Panc1 (cell line): ENCODE data around the gene NACA2. TPM values are rescaled to one million over a fixed set of nuclear protein-coding genes. Genes with fewer than 3 reads are reported as not detected.
A peak's percentile ranks its signal among the peaks of the same experiment; 100 is the strongest.

Experiments used
- ATAC-seq: fragments of 200-7000 bp; cut with Tn5 transposase; 2 replicates; pipeline ENCODE4 v1.9.1; 2020; ENCODE audit warnings: mild to moderate bottlenecking, moderate library complexity
- Bru-seq: library from RNA; stranded (reverse); fragments of 400-500 nt; gene quantifications from one replicate; lab custom pipeline; 2021; lab: Mats Ljungman, UMichigan
- BruChase-seq, 2 experiments: library from RNA; stranded (reverse); fragments of 400-500 nt; gene quantifications; one replicate each; lab custom pipeline; 2021; lab: Mats Ljungman, UMichigan
- BruUV-seq: library from RNA; stranded (reverse); fragments of 400-500 nt; replicated peaks from 2 replicates; lab custom pipeline; 2021; lab: Mats Ljungman, UMichigan
- CTCF ChIA-PET: fragments of 300-600 bp; sonication (Branson Sonifier 250); formaldehyde crosslinking; loops from one replicate; lab custom pipeline; 2022; ENCODE audit warnings: antibody characterized with exemption; lab: Charles Lee
- POLR2A ChIA-PET: fragments of 300-600 bp; sonication (Branson Sonifier 250); formaldehyde crosslinking; loops from one replicate; lab custom pipeline; 2022; ENCODE audit warnings: antibody characterized with exemption; lab: Charles Lee
- DNase-seq: peaks from one replicate; pipeline ENCODE4 v3.0.0-alpha.2; 2010; ENCODE audit warnings: low read depth, low spot score
- H3K27ac ChIP-seq: 2 replicates; pipeline ENCODE4 v1.5.1; 2011; ENCODE audit warnings: mild to moderate bottlenecking, low read length, inconsistent platforms
- H3K27me3 ChIP-seq: fragments of 200-500 bp; sonication (Bioruptor generic); 2 replicates; pipeline ENCODE4 v1.6.0; 2014; ENCODE audit warnings: low read length, inconsistent platforms; ENCODE audit not compliant: control insufficient read depth, insufficient read depth
- H3K36me3 ChIP-seq: fragments of 200-500 bp; sonication (Bioruptor generic); 2 replicates; pipeline ENCODE4 v1.5.1; 2014; ENCODE audit warnings: inconsistent platforms, mild to moderate bottlenecking, low read length, moderate library complexity; ENCODE audit not compliant: control insufficient read depth, insufficient read depth
- H3K4me1 ChIP-seq: 2 replicates; pipeline ENCODE4 v1.5.1; 2011; ENCODE audit warnings: inconsistent platforms, mild to moderate bottlenecking, low read length, moderate library complexity; ENCODE audit not compliant: control insufficient read depth, insufficient read depth
- H3K4me3 ChIP-seq, 2 experiments: 2 replicates each; pipeline ENCODE4 v1.5.1; 2011 to 2012; ENCODE audit warnings: low read depth in 2 of 2, low read length in 2 of 2, mild to moderate bottlenecking in 2 of 2, inconsistent platforms in 1 of 2, moderate library complexity in 1 of 2
- H3K9me3 ChIP-seq: fragments of 200-500 bp; sonication (Bioruptor generic); 2 replicates; pipeline ENCODE4 v1.5.1; 2014; ENCODE audit warnings: low read depth, mild to moderate bottlenecking, inconsistent platforms, low read length, moderate library complexity; ENCODE audit not compliant: control insufficient read depth, insufficient read depth
- CTCF ChIP-seq: fragments of 450-650 bp; IDR thresholded peaks from 2 replicates; pipeline ENCODE4 v1.5.1; 2017; ENCODE audit warnings: mild to moderate bottlenecking
- POLR2AphosphoS5 ChIP-seq: IDR thresholded peaks from 2 replicates; pipeline ENCODE4 v1.6.1; 2012; ENCODE audit warnings: mild to moderate bottlenecking, low read depth, low read length, moderate library complexity
- REST ChIP-seq, 2 experiments: IDR thresholded peaks; 2 replicates each; pipeline ENCODE4 v1.6.1; 2011 to 2012; ENCODE audit warnings: low read depth in 2 of 2, control low read depth in 1 of 2, low read length in 1 of 2, mild to moderate bottlenecking in 1 of 2, moderate library complexity in 1 of 2; ENCODE audit not compliant: insufficient read depth in 1 of 2
- SIN3A ChIP-seq: IDR thresholded peaks from 2 replicates; pipeline ENCODE4 v1.6.1; 2012; ENCODE audit warnings: low read depth, mild to moderate bottlenecking, low read length, moderate library complexity, borderline replicate concordance; ENCODE audit not compliant: insufficient read depth
- TCF7L2 ChIP-seq: IDR thresholded peaks from 2 replicates; pipeline ENCODE4 v1.6.1; 2011; ENCODE audit warnings: mild to moderate bottlenecking, low read depth, low read length, inconsistent platforms
- in situ Hi-C: cut with HindIII; loops from 2 replicates; pipeline ENCODE4 v1.10.0; 2016; ENCODE audit warnings: low sequenced_read_pairs, low pct_unique_long_range_greater_than_20kb
- intact Hi-C: fragments of 100-400 bp; cut with micrococcal nuclease; formaldehyde crosslinking; loops from one replicate; pipeline ENCODE4 v1.10.0; 2022; ENCODE audit not compliant: unreplicated experiment
- long read RNA-seq: library from polyadenylated mRNA; unstranded; transcript quantifications from one replicate; pipeline ENCODE4 v2.0.0, GENCODE V29; 2021; ENCODE audit not compliant: unreplicated experiment
- polyA plus RNA-seq: library from polyadenylated mRNA; unstranded; fragments of >200 nt; gene quantifications from one replicate; pipeline ENCODE4 v1.2.1, GENCODE V29; 2012; ENCODE audit warnings: missing spikeins; ENCODE audit not compliant: insufficient read length
- total RNA-seq: library from RNA; stranded (reverse); gene quantifications from one replicate; pipeline ENCODE4 v1.2.1, GENCODE V29; 2021; ENCODE audit not compliant: unreplicated experiment

Gene NACA2
- total RNA-seq (not detected), Bru-seq, nascent RNA (percentile 25 among the genes with signal in this experiment), BruChase-seq, experiment 1, labeled RNA remaining after a 2-hour chase (percentile 26 among the genes with signal in this experiment), BruChase-seq, experiment 2, labeled RNA remaining after a 6-hour chase (not detected)
- polyA plus RNA-seq, result 2.7 TPM
- long read RNA-seq, result 0 reads

- ChIA-PET POLR2A (no interaction called here), CTCF (no interaction called here)
- in situ Hi-C loops, result no loop called here
- DNase-seq, result no peak
- Histone ChIP-seq H3K36me3 (no peaks in the 10 kb centered on the region), H3K4me1 (no peaks in the 10 kb centered on the region), H3K9me3 (no peaks in the 10 kb centered on the region), H3K4me3 (no peak within 1 kb of the TSS), H3K27ac (no peak within 1 kb of the TSS), H3K27me3 (peaks cover 17% of the 10 kb centered on the region; the same call in 1 of the 2 replicates)
- no peak for ATAC-seq
- TF ChIP-seq SIN3A (no peak), REST (IDR thresholded peaks at IDR 0.05; ENCODE audit: insufficient read depth in 1 of 2, low read depth in 2 of 2, low read length in 1 of 2) (no peak), TCF7L2 (no peak), POLR2AphosphoS5 (no peak), CTCF (no peak)
- intact Hi-C loops, result no loop called here
- no TSS peak for BruUV-seq
Measured at GRCh38 chr17:61591018-61591417, at the start of gene NACA2. Gene NACA2 (minus strand): TSS chr17:61591219. CDS start chr17:61591180, 39 bp downstream.

- TF ChIP-seq POLR2AphosphoS5 (no peak), CTCF (no peak), TCF7L2 (no peak), SIN3A (no peak), REST (IDR thresholded peaks at IDR 0.05; ENCODE audit: insufficient read depth in 1 of 2, low read depth in 2 of 2, low read length in 1 of 2) (no peak)
Measured at GRCh38 chr17:61639818-61640217, 48.8 kb upstream of the NACA2 start.

More at GRCh38 chr17:61639818-61640217, 48.8 kb upstream of the NACA2 start:
- CTCF ChIA-PET, result interaction anchor here (0.8 kb wide), 1 partner anchor 193 kb away, joined by 3 read pairs; no protein-coding TSS in a partner anchor
- in situ Hi-C loops, result no loop called here
- POLR2A ChIA-PET, result no interaction called here
- no peak for DNase-seq
- H3K4me3 ChIP-seq, result no peak overlapping the region
- H3K9me3 ChIP-seq, result no peaks in the 10 kb centered on the region
- no peaks in the 10 kb centered on the region for H3K36me3 ChIP-seq
- no TSS peak for BruUV-seq
- intact Hi-C loops, result loop anchor here (5.0 kb wide), 1 partner anchor 427 kb away; the partner anchor contains the start of gene MED13
- H3K4me1 ChIP-seq, result no peaks in the 10 kb centered on the region
- no peak for ATAC-seq
- no peaks in the 10 kb centered on the region for H3K27me3 ChIP-seq
- H3K27ac ChIP-seq, result no peak overlapping the region
